Hindlimb muscle (tissue), 1 donor: Measurements from ENCODE around the gene CYB561D2. TPM values are rescaled to one million over a fixed set of nuclear protein-coding genes. Genes with fewer than 3 reads are reported as not detected.

ENCODE experiments used
- DNase-seq: peaks from one replicate; pipeline ENCODE4 v3.0.0-alpha.2; 2013
- polyA plus RNA-seq: library from polyadenylated mRNA; unstranded; fragments of 120-200 nt; gene quantifications from one replicate; pipeline ENCODE4 v1.2.1, GENCODE V29; 2013; ENCODE audit not compliant: insufficient read length

CYB561D2 gene
- polyA plus RNA-seq, 1 donor = 8.5 TPM

DNA sequence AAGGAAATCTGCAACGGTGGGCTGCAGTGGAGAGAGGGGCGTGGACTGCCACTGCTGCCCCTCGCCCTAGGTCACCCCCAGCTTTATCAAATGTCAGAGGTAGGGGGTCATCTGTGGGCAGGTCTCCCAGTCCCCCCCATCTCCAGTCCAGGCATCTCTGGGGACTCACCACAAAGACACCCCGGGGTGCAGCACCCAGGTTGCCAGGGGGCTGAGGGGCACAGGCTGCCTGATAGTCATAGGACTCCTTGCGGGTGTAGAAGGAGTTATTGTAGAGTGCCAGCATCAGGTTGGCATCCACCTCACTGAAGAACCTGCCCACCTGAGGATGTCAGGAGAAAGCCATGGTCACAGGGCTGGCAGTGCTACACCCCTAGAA lies 15.2 kb downstream of the CYB561D2 start:
- no peak for DNase-seq

- DNase-seq = no peak
Observed at GRCh38 chr3:50369012-50369670, 18.5 kb downstream of the CYB561D2 start.

- DNase-seq = peak; percentile 72
Observed at GRCh38 chr3:50370594-50370993, 19.9 kb downstream of the CYB561D2 start.

GRCh38 chr3:50371133-50371685 lies 20.5 kb downstream of the CYB561D2 start:
- no peak for DNase-seq

GRCh38 chr3:50372349-50372748 lies 21.7 kb downstream of the CYB561D2 start:
- DNase-seq = no peak

DNA sequence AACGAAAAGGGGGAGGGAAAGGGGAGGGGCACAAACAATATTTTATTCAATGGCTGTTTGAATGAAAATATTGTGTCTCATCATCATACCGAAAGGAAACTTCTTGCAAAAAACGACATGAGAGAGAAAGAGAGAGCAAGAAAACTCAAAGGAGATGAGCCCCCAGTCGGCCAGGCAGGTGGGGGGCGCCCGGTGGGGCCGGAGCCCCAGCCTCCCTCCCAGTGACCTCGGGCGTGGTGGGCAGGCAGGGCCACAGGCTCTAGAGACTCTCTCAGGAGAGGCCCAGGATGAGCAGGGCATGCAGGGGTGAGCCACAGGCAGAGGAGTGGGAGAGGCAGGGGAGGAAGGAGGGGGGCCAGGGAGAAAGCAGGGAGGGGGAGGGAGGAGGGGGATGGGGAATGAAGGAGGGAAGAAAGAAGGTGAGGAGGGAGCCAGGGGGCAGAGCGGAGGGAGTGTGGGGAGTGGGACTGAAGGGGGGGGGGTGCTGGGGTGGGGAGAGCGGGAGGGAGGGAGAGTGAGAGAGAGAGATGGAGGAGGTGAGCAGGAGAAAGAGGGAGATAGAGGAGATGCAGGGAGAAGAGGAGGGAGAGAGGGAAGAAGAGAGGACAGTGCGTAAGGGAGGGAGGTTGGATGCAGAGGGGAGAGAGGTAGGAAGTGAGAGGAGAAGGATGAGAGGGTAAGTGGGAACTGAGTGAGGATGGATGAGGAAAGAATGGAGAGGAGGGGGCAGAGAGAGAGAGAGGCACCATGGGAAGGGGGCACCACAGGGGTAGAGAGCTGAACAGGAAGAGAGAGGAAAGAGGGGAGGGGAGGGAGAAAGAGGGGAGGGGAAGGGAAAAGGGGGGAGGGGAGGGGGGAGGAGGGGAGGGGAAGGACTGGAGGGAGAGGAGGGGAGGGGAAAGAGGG lies 22.7 kb downstream of the CYB561D2 start:
- DNase-seq = no peak

- no peak for DNase-seq
Observed at GRCh38 chr3:50374363-50375257, 23.9 kb downstream of the CYB561D2 start.

GRCh38 chr3:50375258-50375931 lies 24.7 kb downstream of the CYB561D2 start:
- DNase-seq = no peak

DNA sequence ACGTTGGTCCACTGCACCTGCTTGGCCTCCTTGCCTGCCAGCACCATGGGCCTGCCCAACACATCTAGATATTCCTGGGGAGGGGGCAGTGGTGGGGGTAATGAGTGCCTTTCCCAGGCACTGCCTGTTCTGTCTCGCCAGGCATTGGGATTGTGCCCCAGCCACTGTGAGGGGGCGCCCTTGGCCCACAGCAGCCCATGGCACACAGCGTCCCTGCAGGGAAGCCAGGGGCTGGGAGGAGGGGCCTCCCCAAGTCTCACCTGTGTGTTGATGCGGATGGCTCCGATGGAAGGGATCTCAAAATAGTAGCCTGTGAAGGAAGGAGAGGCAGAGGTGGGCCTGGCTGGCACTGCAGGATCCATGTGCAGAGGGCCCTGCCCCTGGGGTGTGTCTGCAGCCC lies 27.4 kb downstream of the CYB561D2 start:
- no peak for DNase-seq

- DNase-seq = no peak
Observed at GRCh38 chr3:50378757-50379156, 28.1 kb downstream of the CYB561D2 start.

DNA sequence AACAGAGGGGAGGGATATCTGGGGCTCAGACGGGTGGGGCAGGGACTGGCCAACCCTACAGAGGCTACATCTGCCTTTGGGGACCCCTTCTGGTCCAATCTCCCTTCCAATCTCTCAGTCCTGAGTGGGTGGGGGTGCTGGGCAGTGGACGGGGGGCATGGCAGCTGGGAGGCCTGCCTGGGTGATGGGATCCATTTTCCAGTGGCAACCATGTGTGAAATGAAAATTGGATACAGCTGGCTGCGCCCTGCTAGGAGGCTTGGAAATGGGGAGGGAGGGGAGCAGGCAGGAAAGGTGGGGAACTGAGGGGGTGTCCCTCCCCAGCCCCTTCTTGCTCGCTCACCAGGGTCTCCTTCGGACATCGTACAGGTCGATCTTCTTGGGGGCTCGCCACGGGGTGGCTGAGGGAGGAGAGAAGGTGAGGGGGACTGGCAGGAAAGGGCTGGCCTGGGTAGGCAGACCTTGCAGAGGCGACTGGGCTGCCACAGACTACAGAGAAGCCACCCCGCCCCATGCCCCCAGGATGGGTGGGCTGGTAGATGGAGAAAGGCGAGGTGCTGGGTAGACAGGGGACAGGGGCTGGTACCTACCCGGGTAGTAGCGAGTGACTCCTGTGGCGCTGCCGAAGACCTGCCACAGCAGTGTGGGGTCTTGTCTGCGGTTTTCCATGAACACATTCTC lies 29.9 kb downstream of the CYB561D2 start:
- no peak for DNase-seq

- DNase-seq = no peak
Observed at GRCh38 chr3:50381383-50381782, 30.7 kb downstream of the CYB561D2 start.

GRCh38 chr3:50382722-50383121 lies 32.1 kb downstream of the CYB561D2 start:
- no peak for DNase-seq

DNA sequence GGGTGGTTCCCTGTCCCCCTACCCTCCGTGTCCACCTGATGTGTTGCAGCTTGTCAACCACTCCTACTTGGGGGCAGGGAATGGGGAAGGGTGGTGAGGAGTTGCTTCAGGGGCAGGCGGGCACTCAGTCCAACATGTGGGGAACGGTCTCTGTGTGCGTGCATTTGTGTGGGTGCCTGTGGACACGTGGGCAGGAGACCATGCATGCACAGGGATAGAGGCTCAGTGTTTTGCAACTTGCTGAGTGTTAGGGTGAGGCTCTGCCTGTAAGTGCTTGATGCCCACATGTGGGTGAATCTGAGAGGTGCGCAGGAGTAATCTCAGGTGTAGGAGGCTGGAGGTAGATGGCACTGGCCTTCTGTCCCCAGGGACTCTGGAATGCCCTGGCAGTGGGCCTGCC lies 33.1 kb downstream of the CYB561D2 start:
- no peak for DNase-seq

- DNase-seq = no peak
Observed at GRCh38 chr3:50385754-50386153, 35.1 kb downstream of the CYB561D2 start.

- no peak for DNase-seq
Observed at GRCh38 chr3:50388016-50388719, 37.5 kb downstream of the CYB561D2 start.

DNA sequence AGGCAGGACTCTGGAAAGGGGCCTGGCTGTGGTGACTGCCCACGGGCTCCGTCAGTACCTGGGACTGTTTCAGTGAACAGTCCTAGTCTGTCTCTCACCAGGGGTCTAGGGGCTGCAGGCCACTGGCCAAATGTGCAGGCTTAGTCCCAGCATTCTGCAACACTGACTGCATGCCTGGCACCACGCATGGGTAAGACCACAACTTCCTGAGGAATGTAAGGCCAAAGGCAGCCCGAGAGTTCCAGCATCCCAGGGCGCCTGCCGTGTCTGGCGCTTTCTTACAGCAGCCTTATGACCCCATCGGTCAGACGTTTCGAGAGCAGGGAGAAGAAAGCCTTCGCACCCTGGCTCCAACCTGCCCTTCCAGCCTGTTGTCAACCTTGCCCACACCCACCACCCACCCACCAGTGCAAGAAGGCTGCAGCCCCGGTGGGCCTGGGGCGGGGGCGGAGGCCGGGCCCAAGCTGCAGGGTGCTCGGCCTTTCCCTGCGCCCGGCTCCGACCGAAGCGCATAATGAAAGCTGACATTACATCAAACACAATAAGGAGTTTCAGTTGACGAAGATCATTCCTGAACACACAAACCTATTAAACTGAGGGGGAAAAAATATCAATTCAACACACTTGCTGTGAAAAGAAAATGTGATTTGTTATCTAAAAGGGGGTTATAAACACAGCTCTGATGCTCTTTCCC lies 38.2 kb downstream of the CYB561D2 start:
- no peak for DNase-seq

GRCh38 chr3:50389414-50389767 lies 38.7 kb downstream of the CYB561D2 start:
- no peak for DNase-seq

DNA sequence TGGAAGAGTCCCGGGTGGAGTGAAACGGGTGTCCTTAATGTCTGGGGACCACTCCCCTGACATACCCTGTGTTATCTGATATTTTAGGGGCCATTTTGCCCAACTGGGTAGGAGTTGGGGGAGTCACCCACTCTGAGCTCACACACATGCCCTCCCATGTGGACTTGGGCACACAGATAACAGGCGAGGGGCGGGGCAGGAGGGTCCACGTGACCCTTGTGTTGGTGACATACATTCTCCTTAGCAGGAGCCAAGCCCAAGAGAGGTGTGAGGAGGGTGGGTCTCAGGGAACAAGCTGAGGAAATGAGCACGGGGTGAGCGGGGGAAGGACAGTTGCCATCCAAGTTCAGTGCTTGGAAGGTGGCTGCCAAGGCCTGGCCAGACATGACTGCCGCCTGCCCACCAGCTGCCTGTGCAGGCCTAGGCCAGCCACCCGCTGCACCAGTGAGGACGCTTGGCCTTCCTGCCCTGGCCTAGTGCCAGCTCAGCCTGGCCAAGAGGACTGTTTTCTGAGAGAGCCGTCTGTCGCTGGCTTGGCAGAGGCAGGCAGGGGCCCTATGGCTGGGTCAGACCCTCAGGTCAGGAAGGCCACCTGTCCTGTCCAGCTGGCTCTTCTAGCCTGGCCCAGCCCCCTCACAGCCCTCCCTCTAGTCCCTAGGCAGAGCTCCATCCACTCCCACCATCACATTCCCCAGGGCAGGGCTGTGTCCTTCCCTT lies 40.0 kb downstream of the CYB561D2 start:
- peak; percentile 55 for DNase-seq
